HCT116 (cell line): Measurements from ENCODE around the gene HES2. TPM values are rescaled to one million over a fixed set of nuclear protein-coding genes. Genes with fewer than 3 reads are reported as not detected.

ENCODE experiments used
- ATAC-seq: fragments of 200-7000 bp; cut with Tn5 transposase; 2 replicates; pipeline ENCODE4 v1.9.1; 2020; ENCODE audit warnings: mild to moderate bottlenecking, moderate library complexity
- BruUV-seq: library from RNA; stranded (reverse); fragments of 400-500 nt; replicated peaks from 2 replicates; lab custom pipeline; 2021; lab: Mats Ljungman, UMichigan
- CTCF ChIA-PET: fragments of 300-600 bp; sonication (Branson Sonifier 250); formaldehyde crosslinking; loops from one replicate; lab custom pipeline; 2021; ENCODE audit warnings: antibody characterized with exemption; lab: Charles Lee
- POLR2A ChIA-PET: fragments of 300-600, 350-600 bp; sonication (Branson Sonifier 250); formaldehyde crosslinking; loops from one replicate; lab custom pipeline; 2021; ENCODE audit warnings: antibody characterized with exemption; lab: Charles Lee
- RAD21 ChIA-PET, 2 experiments: fragments of 300-600 bp; sonication (Branson Sonifier 250); formaldehyde crosslinking; loops; one replicate each; lab custom pipeline; 2023; ENCODE audit warnings: low total read pairs in 2 of 2; ENCODE audit not compliant: uncharacterized antibody in 2 of 2, unreplicated experiment in 2 of 2, low non-redundant PET in 1 of 2; lab: Charles Lee
- DNase-seq: peaks from one replicate; pipeline ENCODE4 v3.0.0-alpha.2; 2010; ENCODE audit warnings: low read depth, low spot score
- H2AFZ ChIP-seq: fragments of 200-600 bp; shearing (Covaris generic), sonication (generic); 2 replicates; pipeline ENCODE4 v1.6.1; 2017; ENCODE audit warnings: low read depth, mixed run types, mixed read lengths, antibody characterized with exemption, low read length; ENCODE audit not compliant: poor library complexity, severe bottlenecking
- H3K27ac ChIP-seq: 2 replicates; pipeline ENCODE4 v1.5.1; 2012; ENCODE audit warnings: low read depth, low read length
- H3K27me3 ChIP-seq: fragments of 200-600 bp; sonication (generic); 2 replicates; pipeline ENCODE4 v1.6.1; 2016; ENCODE audit warnings: mixed run types, low read length, mixed read lengths; ENCODE audit not compliant: insufficient read depth
- H3K36me3 ChIP-seq, 2 experiments: fragments of 200-500 bp in 1 of 2; fragments of 200-600 bp in 1 of 2; sonication (Bioruptor generic) in 1 of 2; sonication (generic) in 1 of 2; 2 replicates each; pipeline versions ENCODE4 v1.5.1 to v1.6.1; 2014 to 2016; ENCODE audit warnings: low read length in 2 of 2, inconsistent platforms in 1 of 2, mixed read lengths in 1 of 2, mixed run types in 1 of 2; ENCODE audit not compliant: insufficient read depth in 2 of 2, control insufficient read depth in 1 of 2
- H3K4me1 ChIP-seq, 2 experiments: fragments of 200-600 bp in 1 of 2; sonication (generic) in 1 of 2; 2 replicates each; pipeline versions ENCODE4 v1.5.1 to v1.6.1; 2012 to 2017; ENCODE audit warnings: low read length in 2 of 2, inconsistent platforms in 1 of 2, mild to moderate bottlenecking in 1 of 2, mixed read lengths in 1 of 2, mixed run types in 1 of 2, moderate library complexity in 1 of 2; ENCODE audit not compliant: insufficient read depth in 2 of 2, control insufficient read depth in 1 of 2
- H3K4me2 ChIP-seq: fragments of 200-600 bp; sonication (generic); 2 replicates; pipeline ENCODE4 v1.6.1; 2017; ENCODE audit warnings: mixed run types, low read length, mixed read lengths
- H3K4me3 ChIP-seq, 2 experiments: fragments of 200-600 bp in 1 of 2; sonication (generic) in 1 of 2; replicated peaks in 1 of 2; 2 replicates each; pipeline ENCODE4 v1.5.1; 2011 to 2016; ENCODE audit warnings: low read length in 2 of 2, control low read depth in 1 of 2, low read depth in 1 of 2, mild to moderate bottlenecking in 1 of 2, mixed read lengths in 1 of 2, mixed run types in 1 of 2
- H3K79me2 ChIP-seq: fragments of 200-600 bp; sonication (generic); 2 replicates; pipeline ENCODE4 v1.6.1; 2017; ENCODE audit warnings: mild to moderate bottlenecking, mixed run types, low read length, moderate library complexity, mixed read lengths; ENCODE audit not compliant: insufficient read depth
- H3K9ac ChIP-seq: fragments of 200-600 bp; sonication (generic); 2 replicates; pipeline ENCODE4 v1.6.1; 2016; ENCODE audit warnings: low read length, mixed read lengths
- H3K9me2 ChIP-seq: fragments of 200-600 bp; sonication (generic), shearing (Covaris generic); 2 replicates; pipeline ENCODE4 v1.6.1; 2017; ENCODE audit warnings: mixed run types, mild to moderate bottlenecking, moderate library complexity; ENCODE audit not compliant: insufficient read depth
- H3K9me3 ChIP-seq, 2 experiments: fragments of 200-500 bp in 1 of 2; fragments of 200-600 bp in 1 of 2; sonication (Bioruptor generic) in 1 of 2; sonication (generic) in 1 of 2; 2 replicates each; pipeline ENCODE4 v1.6.1; 2014 to 2017; ENCODE audit warnings: low read length in 2 of 2, mixed read lengths in 2 of 2, inconsistent platforms in 1 of 2, low read depth in 1 of 2, mild to moderate bottlenecking in 1 of 2, mixed run types in 1 of 2, moderate library complexity in 1 of 2; ENCODE audit not compliant: control insufficient read depth in 1 of 2, insufficient read depth in 1 of 2
- H4K20me1 ChIP-seq: fragments of 200-600 bp; sonication (generic), shearing (Covaris generic); 2 replicates; pipeline ENCODE4 v1.6.1; 2017; ENCODE audit warnings: mixed run types, mild to moderate bottlenecking, moderate library complexity; ENCODE audit not compliant: insufficient read depth
- CBX3 ChIP-seq: IDR thresholded peaks from 2 replicates; pipeline ENCODE4 v1.6.1; 2012; ENCODE audit warnings: low read depth
- CTCF ChIP-seq, 3 experiments: fragments of 200-600 bp in 1 of 3; sonication (generic) in 1 of 3; IDR thresholded peaks in 2 of 3; conservative IDR thresholded peaks in 1 of 3; 2 replicates each; pipeline ENCODE4 v1.5.1; 2012 to 2017; ENCODE audit warnings: low read depth in 2 of 3, low read length in 2 of 3, antibody characterized with exemption in 1 of 3, borderline replicate concordance in 1 of 3, control low read depth in 1 of 3, mild to moderate bottlenecking in 1 of 3, mixed read lengths in 1 of 3, mixed run types in 1 of 3, moderate library complexity in 1 of 3; ENCODE audit not compliant: insufficient read depth in 1 of 3
- EGR1 ChIP-seq: IDR thresholded peaks from 2 replicates; pipeline ENCODE4 v1.6.1; 2012; ENCODE audit warnings: low read depth
- EZH2 ChIP-seq: fragments of 200-600 bp; sonication (generic); IDR thresholded peaks from 2 replicates; pipeline ENCODE4 v1.6.1; 2017; ENCODE audit warnings: antibody characterized with exemption, mixed run types
- EZH2phosphoT487 ChIP-seq: fragments of 200-600 bp; IDR thresholded peaks from 2 replicates; pipeline ENCODE4 v1.6.1; 2018; ENCODE audit warnings: antibody characterized with exemption, borderline replicate concordance
- POLR2A ChIP-seq: IDR thresholded peaks from 2 replicates; pipeline ENCODE4 v1.7.0; 2011; ENCODE audit warnings: borderline replicate concordance; ENCODE audit not compliant: insufficient read depth, insufficient read length; ENCODE audit errors: extremely low read depth
- POLR2AphosphoS5 ChIP-seq: IDR thresholded peaks from 2 replicates; pipeline ENCODE4 v1.6.1; 2011; ENCODE audit warnings: mild to moderate bottlenecking, low read depth, low read length, moderate library complexity
- ZNF274 ChIP-seq: fragments of 200-500 bp; sonication (Bioruptor generic); IDR thresholded peaks from 2 replicates; pipeline ENCODE4 v1.6.1; 2014; ENCODE audit warnings: mild to moderate bottlenecking, low read depth, low read length, inconsistent platforms
- intact Hi-C: fragments of 100-400 bp; cut with micrococcal nuclease; formaldehyde crosslinking; loops from 2 replicates; pipeline ENCODE4 v1.10.0; 2022
- total RNA-seq: library from RNA; stranded (reverse); gene quantifications from one replicate; pipeline ENCODE4 v1.2.1, GENCODE V29; 2021; ENCODE audit not compliant: unreplicated experiment

The HES2 gene
- total RNA-seq, 1 experiment from 2014 or later = 8.4 TPM

GRCh38 chr1:6445062-6445763, 25.5 kb upstream of the HES2 start:
- intact Hi-C loops = loop anchor here (10.0 kb wide), 1 partner anchor 770 kb away; no protein-coding TSS in a partner anchor
- Histone ChIP-seq H3K4me1 (peaks cover 16 to 56% of the 10 kb centered on the region in 2 experiments), H3K36me3 (no peaks in the 10 kb centered on the region), H3K9me3 (no peaks in the 10 kb centered on the region), H3K4me3 (no peak overlapping the region), H4K20me1 (no peaks in the 10 kb centered on the region), H3K27ac (no peak overlapping the region), H3K27me3 (no peaks in the 10 kb centered on the region), H3K4me2 (no peak overlapping the region), H2AFZ (no peak overlapping the region), H3K9ac (no peak overlapping the region), H3K79me2 (no peaks in the 10 kb centered on the region; the same call in 1 of the 2 replicates), H3K9me2 (no peaks in the 10 kb centered on the region)
- RAD21 ChIA-PET = no interaction called here
- no peak for DNase-seq
- no peak for TF ChIP-seq ZNF274
- peak; percentile 13; the same call in 1 of the 2 replicates for TF ChIP-seq POLR2AphosphoS5
- TF ChIP-seq CTCF (IDR thresholded peaks at IDR 0.05 in 2 of 3, conservative IDR thresholded peaks at IDR 0.05 in 1 of 3; ENCODE audit: borderline replicate concordance in 1 of 3, insufficient read depth in 1 of 3, low read depth in 2 of 3, low read length in 2 of 3) = peak in 2 of 3 experiments; percentile 66 to 71; a peak in 4 of 6 replicates
- POLR2A ChIA-PET = interaction anchor here (0.6 to 1.3 kb wide), 2 partner anchors 25 to 52 kb away, joined by 3 to 4 read pairs; partner anchors contain the start of genes ACOT7 and HES2
- CTCF ChIA-PET = interaction anchor here (0.5 to 1.7 kb wide), 2 partner anchors 22 to 48 kb away, joined by 4 to 5 read pairs; no protein-coding TSS in a partner anchor
- BruUV-seq = no TSS peak
- ATAC-seq = peak; percentile 12

- RAD21 ChIA-PET = no interaction called here
- H3K79me2 ChIP-seq = no peaks in the 10 kb centered on the region; the same call in 1 of the 2 replicates
- no TSS peak for BruUV-seq
- POLR2A ChIA-PET = interaction anchor here (0.6 kb wide), 1 partner anchor 51 kb away, joined by 4 read pairs; the partner anchor contains the start of gene ACOT7
- no peak for ATAC-seq
- no peak for TF ChIP-seq EGR1
- no peak for TF ChIP-seq CBX3
- no peak for TF ChIP-seq POLR2A
- no peak for TF ChIP-seq CTCF (IDR thresholded peaks at IDR 0.05 in 2 of 3, conservative IDR thresholded peaks at IDR 0.05 in 1 of 3; ENCODE audit: borderline replicate concordance in 1 of 3, insufficient read depth in 1 of 3, low read depth in 2 of 3, low read length in 2 of 3)
- TF ChIP-seq EZH2phosphoT487 = no peak
- TF ChIP-seq EZH2 = no peak
- H4K20me1 ChIP-seq = no peaks in the 10 kb centered on the region
- no peaks in the 10 kb centered on the region for H3K9me2 ChIP-seq
- H3K4me3 ChIP-seq = no peak overlapping the region
- H3K9ac ChIP-seq = no peak overlapping the region
- H3K27ac ChIP-seq = no peak overlapping the region
- H3K4me1 ChIP-seq = peaks cover 16 to 56% of the 10 kb centered on the region in 2 experiments
- H3K27me3 ChIP-seq = no peaks in the 10 kb centered on the region
- no peaks in the 10 kb centered on the region for H3K9me3 ChIP-seq
- no peak for DNase-seq
- CTCF ChIA-PET = no interaction called here
- H3K4me2 ChIP-seq = no peak overlapping the region
- intact Hi-C loops = loop anchor here (10.0 kb wide), 1 partner anchor 770 kb away; no protein-coding TSS in a partner anchor
- no peak overlapping the region for H2AFZ ChIP-seq
- H3K36me3 ChIP-seq = no peaks in the 10 kb centered on the region
Measured at GRCh38 chr1:6444377-6444776, 24.7 kb upstream of the HES2 start.
